Astrocyte (in vitro differentiated cells and primary cell): ENCODE measurements around the gene HIBADH. TPM values are rescaled to one million over a fixed set of nuclear protein-coding genes. Genes with fewer than 3 reads are reported as not detected.

ENCODE experiments used
- DNase-seq: peaks from one replicate; pipeline ENCODE4 v3.0.0-alpha.2; 2010; ENCODE audit warnings: low read depth
- FAIRE-seq: peaks from 2 replicates; lab custom pipeline; 2011; peaks lifted over from hg19 to GRCh38; lab: Jason Lieb, UNC
- H2AFZ ChIP-seq: 2 replicates; pipeline ENCODE4 v1.6.0; 2012; ENCODE audit warnings: low read depth, low read length, inconsistent platforms
- H3K27ac ChIP-seq: 2 replicates; pipeline ENCODE4 v1.5.1; 2011; ENCODE audit warnings: low read depth, low read length, inconsistent platforms
- H3K27me3 ChIP-seq: 2 replicates; pipeline ENCODE4 v1.6.0; 2011; ENCODE audit warnings: low read length, inconsistent platforms; ENCODE audit not compliant: insufficient read depth
- H3K36me3 ChIP-seq: 2 replicates; pipeline ENCODE4 v1.5.1; 2011; ENCODE audit warnings: low read length, inconsistent platforms; ENCODE audit not compliant: insufficient read depth
- H3K4me1 ChIP-seq: 2 replicates; pipeline ENCODE4 v1.5.1; 2011; ENCODE audit warnings: low read length, inconsistent platforms; ENCODE audit not compliant: insufficient read depth
- H3K4me2 ChIP-seq: 2 replicates; pipeline ENCODE4 v1.6.0; 2012; ENCODE audit warnings: low read length, inconsistent platforms
- H3K4me3 ChIP-seq: 2 replicates; pipeline ENCODE4 v1.5.1; 2011; ENCODE audit warnings: low read depth, mild to moderate bottlenecking, low read length, inconsistent platforms; ENCODE audit not compliant: insufficient read depth
- H3K79me2 ChIP-seq: 2 replicates; pipeline ENCODE4 v1.6.0; 2012; ENCODE audit warnings: mild to moderate bottlenecking, low read length, inconsistent platforms; ENCODE audit not compliant: insufficient read depth
- H3K9ac ChIP-seq: 2 replicates; pipeline ENCODE4 v1.6.0; 2012; ENCODE audit warnings: mild to moderate bottlenecking, low read length, inconsistent platforms
- H3K9me3 ChIP-seq: 2 replicates; pipeline ENCODE4 v1.5.1; 2012; ENCODE audit warnings: low read depth, mild to moderate bottlenecking, low read length, inconsistent platforms; ENCODE audit not compliant: insufficient read depth
- H4K20me1 ChIP-seq: 2 replicates; pipeline ENCODE4 v1.6.0; 2012; ENCODE audit warnings: low read length, inconsistent platforms; ENCODE audit not compliant: insufficient read depth
- H3K27ac Mint-ChIP-seq: one replicate; pipeline ENCODE4 v1.8.0; 2021; ENCODE audit warnings: mild to moderate bottlenecking, mixed read lengths; ENCODE audit not compliant: unreplicated experiment
- H3K27me3 Mint-ChIP-seq: one replicate; pipeline ENCODE4 v1.8.0; 2021; ENCODE audit warnings: low read depth, mixed read lengths; ENCODE audit not compliant: unreplicated experiment
- H3K36me3 Mint-ChIP-seq: one replicate; pipeline ENCODE4 v1.8.0; 2021; ENCODE audit warnings: low read depth, mixed read lengths; ENCODE audit not compliant: unreplicated experiment
- H3K4me1 Mint-ChIP-seq: one replicate; pipeline ENCODE4 v1.8.0; 2021; ENCODE audit warnings: low read depth, mixed read lengths; ENCODE audit not compliant: unreplicated experiment
- H3K4me3 Mint-ChIP-seq: one replicate; pipeline ENCODE4 v1.8.0; 2021; ENCODE audit warnings: mild to moderate bottlenecking, moderate library complexity, mixed read lengths; ENCODE audit not compliant: unreplicated experiment
- H3K9me3 Mint-ChIP-seq: one replicate; pipeline ENCODE4 v1.8.0; 2021; ENCODE audit warnings: mild to moderate bottlenecking, mixed read lengths; ENCODE audit not compliant: unreplicated experiment
- EZH2 ChIP-seq: IDR thresholded peaks from 2 replicates; pipeline ENCODE4 v1.6.1; 2012; ENCODE audit warnings: mild to moderate bottlenecking, low read length, inconsistent platforms; ENCODE audit not compliant: insufficient read depth
- total RNA-seq: library from RNA; stranded (reverse); gene quantifications from 2 replicates; pipeline ENCODE4 v1.2.1, GENCODE V29; 2021
- TF ChIP-seq, protein P1 (sequence below): IDR thresholded peaks from 2 replicates; pipeline ENCODE4 v1.5.1; 2011; ENCODE audit warnings: low read depth, mild to moderate bottlenecking, inconsistent platforms, low read length, moderate library complexity; ENCODE audit not compliant: insufficient read depth

The HIBADH gene
- total RNA-seq, 1 donor from 2014 or later = 21.9 TPM

DNA sequence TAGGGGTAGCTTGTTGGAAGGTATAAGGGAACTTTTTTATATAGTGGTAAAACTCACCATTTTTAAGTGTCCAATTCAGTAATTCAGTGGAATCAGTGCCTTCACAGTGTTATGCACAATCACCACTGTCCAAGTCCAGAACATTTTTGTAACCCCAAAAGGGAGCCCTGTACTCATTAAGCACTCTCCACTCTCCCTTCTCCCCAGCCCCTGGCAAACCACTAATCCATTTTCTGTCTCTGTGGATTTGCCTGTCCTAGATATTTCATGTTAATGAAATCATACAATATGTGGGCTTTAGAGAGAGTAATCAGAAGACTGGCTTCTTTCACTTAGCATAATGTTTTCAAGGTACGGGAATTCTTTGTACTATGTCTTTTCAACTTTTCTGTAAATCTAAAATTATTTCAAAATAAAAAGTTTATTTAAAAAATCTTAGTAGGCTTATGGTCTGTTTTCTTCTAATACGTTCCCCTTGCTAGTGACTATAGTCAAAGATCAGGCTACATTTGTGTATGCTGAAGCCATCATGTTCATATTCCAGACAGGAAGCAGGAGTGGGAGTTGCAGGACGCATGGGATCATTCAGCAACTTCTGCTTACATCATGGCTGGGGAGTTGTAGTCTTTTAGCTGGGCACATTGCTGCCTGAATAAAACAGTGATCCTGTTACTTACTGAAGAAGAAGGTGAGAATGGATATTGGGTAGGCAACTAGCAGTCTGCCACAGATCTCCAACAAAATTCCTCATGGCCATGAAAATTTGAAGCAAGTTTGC lies 41.9 kb upstream of the HIBADH start:
- Histone ChIP-seq H3K27me3 (no peaks in the 10 kb centered on the region), H3K79me2 (no peaks in the 10 kb centered on the region), H3K9ac (no peak overlapping the region), H3K4me2 (no peak overlapping the region), H2AFZ (no peak overlapping the region), H3K4me1 (peaks cover 6% of the 10 kb centered on the region), H3K9me3 (no peaks in the 10 kb centered on the region), H4K20me1 (no peaks in the 10 kb centered on the region), H3K4me3 (no peak overlapping the region), H3K27ac (no peak overlapping the region), H3K36me3 (no peaks in the 10 kb centered on the region)
- FAIRE-seq = peak; percentile 47
- no peaks in the 10 kb centered on the region for H3K27me3 Mint-ChIP-seq
- H3K4me3 Mint-ChIP-seq = no peak overlapping the region
- H3K9me3 Mint-ChIP-seq = no peaks in the 10 kb centered on the region
- H3K36me3 Mint-ChIP-seq = no peaks in the 10 kb centered on the region
- TF ChIP-seq EZH2 = no peak
- TF ChIP-seq, protein P1, sequence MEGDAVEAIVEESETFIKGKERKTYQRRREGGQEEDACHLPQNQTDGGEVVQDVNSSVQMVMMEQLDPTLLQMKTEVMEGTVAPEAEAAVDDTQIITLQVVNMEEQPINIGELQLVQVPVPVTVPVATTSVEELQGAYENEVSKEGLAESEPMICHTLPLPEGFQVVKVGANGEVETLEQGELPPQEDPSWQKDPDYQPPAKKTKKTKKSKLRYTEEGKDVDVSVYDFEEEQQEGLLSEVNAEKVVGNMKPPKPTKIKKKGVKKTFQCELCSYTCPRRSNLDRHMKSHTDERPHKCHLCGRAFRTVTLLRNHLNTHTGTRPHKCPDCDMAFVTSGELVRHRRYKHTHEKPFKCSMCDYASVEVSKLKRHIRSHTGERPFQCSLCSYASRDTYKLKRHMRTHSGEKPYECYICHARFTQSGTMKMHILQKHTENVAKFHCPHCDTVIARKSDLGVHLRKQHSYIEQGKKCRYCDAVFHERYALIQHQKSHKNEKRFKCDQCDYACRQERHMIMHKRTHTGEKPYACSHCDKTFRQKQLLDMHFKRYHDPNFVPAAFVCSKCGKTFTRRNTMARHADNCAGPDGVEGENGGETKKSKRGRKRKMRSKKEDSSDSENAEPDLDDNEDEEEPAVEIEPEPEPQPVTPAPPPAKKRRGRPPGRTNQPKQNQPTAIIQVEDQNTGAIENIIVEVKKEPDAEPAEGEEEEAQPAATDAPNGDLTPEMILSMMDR = no peak
- no peaks in the 10 kb centered on the region for H3K4me1 Mint-ChIP-seq
- DNase-seq = no peak
- no peak overlapping the region for H3K27ac Mint-ChIP-seq

DNA sequence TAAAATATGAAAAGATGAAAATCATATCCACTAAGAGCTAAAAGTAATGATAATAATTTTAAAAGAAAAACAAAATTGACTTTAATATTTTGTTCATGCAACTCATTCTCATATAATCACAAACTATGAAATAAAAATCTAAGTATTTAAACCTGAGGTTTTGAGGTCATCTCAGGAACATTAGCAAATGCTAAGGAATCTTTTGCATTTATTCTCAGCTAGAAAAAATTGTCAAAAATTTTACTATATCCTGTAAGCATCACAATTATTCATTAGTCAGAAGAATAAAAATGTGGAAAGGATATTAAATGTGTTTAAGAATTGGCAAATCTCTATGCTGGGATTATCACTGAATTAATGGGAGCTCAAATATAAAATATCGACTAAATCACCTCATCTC lies 40.5 kb upstream of the HIBADH start:
- H3K4me1 ChIP-seq = no peaks in the 10 kb centered on the region
- no peaks in the 10 kb centered on the region for H3K36me3 ChIP-seq
- TF ChIP-seq EZH2 = no peak
- TF ChIP-seq, protein P1 = no peak
- no peak overlapping the region for H3K27ac ChIP-seq
- no peaks in the 10 kb centered on the region for H3K9me3 ChIP-seq
- H3K4me3 ChIP-seq = no peak overlapping the region
- H4K20me1 ChIP-seq = no peaks in the 10 kb centered on the region
- FAIRE-seq (no peak), DNase-seq (no peak)
- H3K4me3 Mint-ChIP-seq = no peak overlapping the region
- no peaks in the 10 kb centered on the region for H3K27me3 ChIP-seq
- H3K79me2 ChIP-seq = no peaks in the 10 kb centered on the region
- H3K9me3 Mint-ChIP-seq = no peaks in the 10 kb centered on the region
- no peaks in the 10 kb centered on the region for H3K4me1 Mint-ChIP-seq
- no peaks in the 10 kb centered on the region for H3K36me3 Mint-ChIP-seq
- no peak overlapping the region for H3K4me2 ChIP-seq
- H2AFZ ChIP-seq = no peak overlapping the region
- no peak overlapping the region for H3K27ac Mint-ChIP-seq
- H3K9ac ChIP-seq = no peak overlapping the region
- H3K27me3 Mint-ChIP-seq = no peaks in the 10 kb centered on the region

DNA sequence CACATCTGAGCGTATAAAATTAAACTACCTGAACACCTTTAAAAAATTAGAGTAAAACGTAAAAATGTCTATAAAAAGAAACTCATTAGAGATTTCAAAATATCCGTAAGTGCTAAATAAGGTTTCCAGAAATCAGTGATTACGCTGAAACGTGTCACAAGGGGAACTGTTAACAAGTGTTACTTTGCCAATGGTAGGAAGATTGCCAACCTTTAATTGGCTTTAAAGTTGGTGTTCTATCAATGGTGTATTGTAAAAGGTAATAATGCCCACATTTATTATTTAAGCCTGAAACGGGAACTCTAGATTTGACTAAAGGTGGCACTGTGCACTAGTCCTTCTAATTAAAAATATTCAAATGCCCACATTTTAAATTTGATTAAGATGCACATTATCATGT lies 37.8 kb upstream of the HIBADH start:
- H3K79me2 ChIP-seq = no peaks in the 10 kb centered on the region
- no peak for DNase-seq
- no peaks in the 10 kb centered on the region for H4K20me1 ChIP-seq
- no peak overlapping the region for H3K4me3 ChIP-seq
- TF ChIP-seq, protein P1 = no peak
- no peak for TF ChIP-seq EZH2
- no peaks in the 10 kb centered on the region for H3K27me3 ChIP-seq
- no peak overlapping the region for H2AFZ ChIP-seq
- Mint-ChIP-seq H3K9me3 (no peaks in the 10 kb centered on the region), H3K27me3 (no peaks in the 10 kb centered on the region), H3K36me3 (no peaks in the 10 kb centered on the region), H3K4me3 (no peak overlapping the region), H3K27ac (no peak overlapping the region), H3K4me1 (peaks cover 2% of the 10 kb centered on the region)
- H3K9ac ChIP-seq = no peak overlapping the region
- no peak for FAIRE-seq
- no peaks in the 10 kb centered on the region for H3K36me3 ChIP-seq
- no peaks in the 10 kb centered on the region for H3K4me1 ChIP-seq
- no peaks in the 10 kb centered on the region for H3K9me3 ChIP-seq
- H3K27ac ChIP-seq = no peak overlapping the region
- H3K4me2 ChIP-seq = no peak overlapping the region
